ENCODE results near the gene TCTN2. TPM values are rescaled to one million over a fixed set of nuclear protein-coding genes. Genes with fewer than 3 reads are reported as not detected.

Gene TCTN2
- total RNA-seq, 3 donors from 2014 or later (not counting 1 experiment from before 2014, with no cell fraction given), result 3.2 to 7.3 (median 4.6) TPM

DNA sequence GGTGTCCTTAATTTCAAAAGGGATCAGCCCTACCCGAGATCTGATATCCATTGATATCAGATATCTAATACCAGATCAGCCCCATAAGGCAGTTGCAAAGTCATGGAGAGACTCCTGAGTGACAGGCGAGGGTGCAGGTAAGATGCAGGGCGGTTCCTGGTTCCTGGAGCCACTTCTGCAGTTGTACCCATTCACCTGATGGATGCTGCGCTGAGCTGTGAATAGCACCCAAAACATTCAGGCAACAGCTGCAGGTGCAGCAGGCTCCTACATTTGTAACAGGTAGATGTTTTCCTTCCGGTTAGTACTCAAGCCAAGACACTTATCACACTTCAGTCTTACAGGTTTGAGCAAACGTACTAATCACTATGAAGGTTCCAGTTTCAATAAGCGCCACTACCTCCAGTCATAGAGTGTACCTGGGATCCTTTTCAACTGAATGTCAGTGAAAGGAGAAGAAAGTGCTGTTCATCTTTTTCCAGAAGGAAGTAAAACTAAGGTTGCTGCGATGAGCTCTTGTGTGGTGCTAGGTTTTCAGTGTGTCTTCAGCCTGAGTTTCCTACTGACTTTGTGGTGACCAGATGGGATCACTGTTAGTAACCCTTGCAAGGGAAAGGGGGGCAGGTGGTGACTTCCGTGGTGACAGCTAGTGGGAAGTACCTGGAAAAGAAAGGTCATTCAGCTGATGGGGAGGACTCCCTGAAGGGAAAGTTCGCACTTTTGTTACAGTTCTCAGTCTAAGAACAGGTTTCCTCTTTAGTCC lies 43.1 kb downstream of the TCTN2 start:
- Mint-ChIP-seq H3K27ac (peak overlapping the region; percentile 78 to 88), H3K9me3 (no peaks in the 10 kb centered on the region), H3K36me3 (no peaks in the 10 kb centered on the region), H3K4me3 (peak overlapping the region; percentile 91), H3K27me3 (ENCODE audit: low read depth in 2 of 2) (no peaks in the 10 kb centered on the region), H3K4me1 (peaks cover 32 to 37% of the 10 kb centered on the region in 2 donors)
- ATAC-seq (no peak), DNase-seq (peak in 1 of 2 donors; percentile 30)
- WGBS (ENCODE audit: insufficient coverage), result 37% methylated on average over 10 of the region's 10 CpGs
- H3K4me1 ChIP-seq (ENCODE audit: control insufficient read depth, insufficient read depth, low read length), result peaks cover 24% of the 10 kb centered on the region
- intact Hi-C loops (cut with micrococcal nuclease), result loop anchor here (2.0 to 5.0 kb wide), 2 partner anchors 29 to 42 kb away; partner anchors contain the start of gene TCTN2
- H3K9me3 ChIP-seq (ENCODE audit: control insufficient read depth, insufficient read depth, low read length), result no peaks in the 10 kb centered on the region
- no peak overlapping the region for H3K27ac ChIP-seq (ENCODE audit: low read length)
- TF ChIP-seq, protein P1, sequence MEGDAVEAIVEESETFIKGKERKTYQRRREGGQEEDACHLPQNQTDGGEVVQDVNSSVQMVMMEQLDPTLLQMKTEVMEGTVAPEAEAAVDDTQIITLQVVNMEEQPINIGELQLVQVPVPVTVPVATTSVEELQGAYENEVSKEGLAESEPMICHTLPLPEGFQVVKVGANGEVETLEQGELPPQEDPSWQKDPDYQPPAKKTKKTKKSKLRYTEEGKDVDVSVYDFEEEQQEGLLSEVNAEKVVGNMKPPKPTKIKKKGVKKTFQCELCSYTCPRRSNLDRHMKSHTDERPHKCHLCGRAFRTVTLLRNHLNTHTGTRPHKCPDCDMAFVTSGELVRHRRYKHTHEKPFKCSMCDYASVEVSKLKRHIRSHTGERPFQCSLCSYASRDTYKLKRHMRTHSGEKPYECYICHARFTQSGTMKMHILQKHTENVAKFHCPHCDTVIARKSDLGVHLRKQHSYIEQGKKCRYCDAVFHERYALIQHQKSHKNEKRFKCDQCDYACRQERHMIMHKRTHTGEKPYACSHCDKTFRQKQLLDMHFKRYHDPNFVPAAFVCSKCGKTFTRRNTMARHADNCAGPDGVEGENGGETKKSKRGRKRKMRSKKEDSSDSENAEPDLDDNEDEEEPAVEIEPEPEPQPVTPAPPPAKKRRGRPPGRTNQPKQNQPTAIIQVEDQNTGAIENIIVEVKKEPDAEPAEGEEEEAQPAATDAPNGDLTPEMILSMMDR (IDR thresholded peaks at IDR 0.05), result no peak
- no peaks in the 10 kb centered on the region for H3K27me3 ChIP-seq (ENCODE audit: control insufficient read depth, insufficient read depth, low read length)
- no peak overlapping the region for H3K4me3 ChIP-seq (ENCODE audit: low read length)
- H3K36me3 ChIP-seq (ENCODE audit: control insufficient read depth, insufficient read depth, low read length), result peaks cover 5% of the 10 kb centered on the region

DNA sequence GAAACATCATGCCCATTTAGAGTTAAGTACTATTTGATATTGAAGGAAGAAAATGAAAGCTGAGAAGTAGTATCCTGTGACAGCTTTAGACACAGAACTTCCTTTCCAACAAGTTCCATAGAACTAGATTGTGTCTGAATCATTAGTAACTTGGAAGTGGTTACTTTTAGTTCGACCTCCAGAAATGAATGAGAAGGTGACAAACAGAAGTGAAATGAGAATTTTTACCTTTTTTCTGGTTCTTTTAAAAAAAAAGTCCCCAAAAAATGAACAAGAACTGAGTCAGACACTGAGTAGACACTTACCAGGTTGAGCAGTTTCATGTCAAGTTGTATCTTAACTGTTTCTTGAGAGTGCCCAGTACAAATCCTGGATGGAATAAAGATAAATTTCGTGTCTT lies 44.3 kb downstream of the TCTN2 start:
- Mint-ChIP-seq H3K36me3 (no peaks in the 10 kb centered on the region), H3K4me1 (peaks cover 32 to 37% of the 10 kb centered on the region in 2 donors), H3K27me3 (ENCODE audit: low read depth in 2 of 2) (no peaks in the 10 kb centered on the region), H3K27ac (no peak overlapping the region), H3K9me3 (no peaks in the 10 kb centered on the region), H3K4me3 (no peak overlapping the region)
- TF ChIP-seq, protein P1 (IDR thresholded peaks at IDR 0.05), result no peak
- Histone ChIP-seq H3K27me3 (ENCODE audit: control insufficient read depth, insufficient read depth, low read length) (no peaks in the 10 kb centered on the region), H3K9me3 (ENCODE audit: control insufficient read depth, insufficient read depth, low read length) (no peaks in the 10 kb centered on the region), H3K27ac (ENCODE audit: low read length) (no peak overlapping the region), H3K36me3 (ENCODE audit: control insufficient read depth, insufficient read depth, low read length) (peaks cover 12% of the 10 kb centered on the region), H3K4me1 (ENCODE audit: control insufficient read depth, insufficient read depth, low read length) (peaks cover 24% of the 10 kb centered on the region), H3K4me3 (ENCODE audit: low read length) (no peak overlapping the region)
- intact Hi-C loops (cut with micrococcal nuclease), result no loop called here
- DNase-seq (no peak), ATAC-seq (no peak)
- WGBS (ENCODE audit: insufficient coverage), result 50% methylated on average over 1 of the region's 2 CpGs

DNA sequence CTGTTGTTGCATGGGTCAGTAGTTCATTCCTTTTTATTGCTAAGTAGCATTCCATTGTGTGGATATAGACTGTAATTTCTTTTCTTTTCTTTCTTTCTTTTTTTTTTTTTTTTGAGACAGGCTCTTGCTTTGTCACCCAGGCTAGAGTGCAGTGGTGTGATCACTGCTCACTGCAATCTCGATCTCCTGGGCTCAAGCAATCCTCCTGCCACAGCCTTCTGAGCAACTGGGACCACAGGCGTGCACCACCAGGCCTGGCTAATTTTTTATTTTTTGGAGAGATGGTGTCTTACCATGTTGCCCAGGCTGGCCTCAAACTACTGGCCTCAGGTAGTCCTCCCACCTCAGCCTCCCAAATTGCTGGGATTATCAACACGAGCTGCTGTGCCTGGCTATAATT lies 46.4 kb downstream of the TCTN2 start:
- no peak for DNase-seq
- no peak overlapping the region for H3K4me3 Mint-ChIP-seq
- intact Hi-C loops (cut with micrococcal nuclease), result no loop called here
- no peaks in the 10 kb centered on the region for H3K27me3 Mint-ChIP-seq (ENCODE audit: low read depth in 2 of 2)
- H3K4me1 Mint-ChIP-seq, result peaks cover 21 to 27% of the 10 kb centered on the region in 2 donors
- H3K27me3 ChIP-seq (ENCODE audit: control insufficient read depth, insufficient read depth, low read length), result no peaks in the 10 kb centered on the region
- H3K27ac ChIP-seq (ENCODE audit: low read length), result no peak overlapping the region
- peaks cover 27% of the 10 kb centered on the region for H3K36me3 ChIP-seq (ENCODE audit: control insufficient read depth, insufficient read depth, low read length)
- TF ChIP-seq, protein P1 (IDR thresholded peaks at IDR 0.05), result no peak
- no peak overlapping the region for H3K27ac Mint-ChIP-seq
- no peaks in the 10 kb centered on the region for H3K9me3 Mint-ChIP-seq
- H3K36me3 Mint-ChIP-seq, result no peaks in the 10 kb centered on the region
- WGBS (ENCODE audit: insufficient coverage), result 93% methylated on average over 3 of the region's 3 CpGs
- H3K4me3 ChIP-seq (ENCODE audit: low read length), result no peak overlapping the region
- ATAC-seq, result no peak
- H3K9me3 ChIP-seq (ENCODE audit: control insufficient read depth, insufficient read depth, low read length), result no peaks in the 10 kb centered on the region
- peaks cover 17% of the 10 kb centered on the region for H3K4me1 ChIP-seq (ENCODE audit: control insufficient read depth, insufficient read depth, low read length)

Data from natural killer cell (primary cell).